CD4-positive, alpha-beta T cell treated with Interferon gamma for 1 hour (primary cell): ENCODE data around the gene MMP1.

Experiments
- DNase-seq: peaks from one replicate; pipeline ENCODE4 v3.0.0-alpha.2; 2020

MMP1 gene

GRCh38 chr11:102802341-102802740, 4.4 kb upstream of the MMP1 start:
- no peak for DNase-seq

GRCh38 chr11:102800767-102801166, 2.8 kb upstream of the MMP1 start:
- DNase-seq, result no peak

GRCh38 chr11:102799681-102800340, 1.9 kb upstream of the MMP1 start:
- no peak for DNase-seq

- DNase-seq, result no peak
Observed at GRCh38 chr11:102794382-102794781, 3.6 kb downstream of the MMP1 start.

- no peak for DNase-seq
Observed at GRCh38 chr11:102793677-102794290, 4.2 kb downstream of the MMP1 start.

- no peak for DNase-seq
Observed at GRCh38 chr11:102792604-102793003, 5.4 kb downstream of the MMP1 start.

GRCh38 chr11:102791271-102792036, 6.5 kb downstream of the MMP1 start:
- no peak for DNase-seq

- no peak for DNase-seq
Observed at GRCh38 chr11:102788334-102788995, 9.5 kb downstream of the MMP1 start.

- no peak for DNase-seq
Observed at GRCh38 chr11:102784380-102784779, 13.6 kb downstream of the MMP1 start.

- DNase-seq, result no peak
Observed at GRCh38 chr11:102783720-102784119, 14.2 kb downstream of the MMP1 start.

GRCh38 chr11:102783016-102783415, 14.9 kb downstream of the MMP1 start:
- DNase-seq, result no peak

GRCh38 chr11:102781676-102782075, 16.3 kb downstream of the MMP1 start:
- no peak for DNase-seq

- DNase-seq, result no peak
Observed at GRCh38 chr11:102780491-102780918, 17.5 kb downstream of the MMP1 start, which contains the start of gene MMP10. Gene MMP10 (minus strand): TSS chr11:102780628. CDS start chr11:102780591, 37 bp downstream.

- DNase-seq, result no peak
Observed at GRCh38 chr11:102776454-102776853, 21.5 kb downstream of the MMP1 start.

GRCh38 chr11:102773386-102773785, 24.6 kb downstream of the MMP1 start:
- no peak for DNase-seq

GRCh38 chr11:102771351-102771750, 26.6 kb downstream of the MMP1 start:
- DNase-seq, result no peak

GRCh38 chr11:102770191-102770590, 27.8 kb downstream of the MMP1 start:
- no peak for DNase-seq

- no peak for DNase-seq
Observed at GRCh38 chr11:102767800-102768199, 30.2 kb downstream of the MMP1 start.

- DNase-seq, result no peak
Observed at GRCh38 chr11:102763440-102763839, 34.5 kb downstream of the MMP1 start.

- no peak for DNase-seq
Observed at GRCh38 chr11:102762361-102762767, 35.6 kb downstream of the MMP1 start.

- DNase-seq, result no peak
Observed at GRCh38 chr11:102761646-102762238, 36.2 kb downstream of the MMP1 start.

GRCh38 chr11:102760344-102761035, 37.5 kb downstream of the MMP1 start:
- no peak for DNase-seq
